Neutrophil (primary cell): Measurements from ENCODE around the gene RAB7A.
A peak's percentile ranks its signal among the peaks of the same experiment; 100 is the strongest.

Experiments
- H3K27ac ChIP-seq: fragments of 200-600 bp; sonication (generic); 2 replicates; pipeline ENCODE4 v1.5.1; 2016; ENCODE audit warnings: mild to moderate bottlenecking, moderate library complexity
- H3K27me3 ChIP-seq: fragments of 200-600 bp; sonication (generic); 2 replicates; pipeline ENCODE4 v1.6.0; 2016; ENCODE audit warnings: mild to moderate bottlenecking
- H3K36me3 ChIP-seq: fragments of 200-600 bp; sonication (generic); 2 replicates; pipeline ENCODE4 v1.5.1; 2017
- H3K4me1 ChIP-seq, 2 experiments: fragments of 200-600 bp in 1 of 2; sonication (generic) in 1 of 2; 1 replicate in 1 of 2; 2 replicates in 1 of 2; pipeline versions ENCODE4 v1.5.1 to v1.6.1; 2013 to 2016; ENCODE audit warnings: low read depth in 1 of 2, low read length in 1 of 2, mild to moderate bottlenecking in 1 of 2, moderate library complexity in 1 of 2; ENCODE audit not compliant: control insufficient read depth in 1 of 2, insufficient read depth in 1 of 2
- H3K4me3 ChIP-seq, 2 experiments: fragments of 200-600 bp in 1 of 2; sonication (generic) in 1 of 2; 1 replicate in 1 of 2; 2 replicates in 1 of 2; pipeline ENCODE4 v1.5.1; 2013 to 2016; ENCODE audit warnings: low read depth in 1 of 2, low read length in 1 of 2, mild to moderate bottlenecking in 1 of 2, moderate library complexity in 1 of 2
- H3K9me3 ChIP-seq: fragments of 200-600 bp; sonication (generic); 2 replicates; pipeline ENCODE4 v1.5.1; 2016
- CTCF ChIP-seq: fragments of 200-600 bp; sonication (generic); IDR thresholded peaks from 2 replicates; pipeline ENCODE4 v1.5.1; 2016; ENCODE audit warnings: antibody characterized with exemption

The RAB7A gene

GRCh38 chr3:128815318-128816064 is 89.5 kb downstream of the RAB7A start:
- Histone ChIP-seq H3K9me3 (no peaks in the 10 kb centered on the region), H3K4me3 (no peak overlapping the region), H3K36me3 (peaks cover 86% of the 10 kb centered on the region), H3K4me1 (peaks cover 28 to 40% of the 10 kb centered on the region in 2 experiments), H3K27ac (peak overlapping the region; percentile 69), H3K27me3 (no peaks in the 10 kb centered on the region)
- no peak for TF ChIP-seq CTCF

- H3K36me3 ChIP-seq, result peaks cover 65% of the 10 kb centered on the region
- no peak for TF ChIP-seq CTCF
Observed at GRCh38 chr3:128818186-128818787, 92.3 kb downstream of the RAB7A start.

GRCh38 chr3:128820252-128820839 is 94.4 kb downstream of the RAB7A start:
- H3K27ac ChIP-seq, result no peak overlapping the region
- no peak for TF ChIP-seq CTCF
- H3K27me3 ChIP-seq, result no peaks in the 10 kb centered on the region
- H3K36me3 ChIP-seq, result peaks cover 61% of the 10 kb centered on the region
- no peak overlapping the region for H3K4me3 ChIP-seq
- no peaks in the 10 kb centered on the region for H3K9me3 ChIP-seq
- no peaks in the 10 kb centered on the region for H3K4me1 ChIP-seq

More at GRCh38 chr3:128818186-128818787, 92.3 kb downstream of the RAB7A start:
- peaks cover 17 to 20% of the 10 kb centered on the region in 2 experiments for H3K4me1 ChIP-seq
- H3K4me3 ChIP-seq, result no peak overlapping the region
- H3K9me3 ChIP-seq, result no peaks in the 10 kb centered on the region
- no peak overlapping the region for H3K27ac ChIP-seq
- no peaks in the 10 kb centered on the region for H3K27me3 ChIP-seq

DNA sequence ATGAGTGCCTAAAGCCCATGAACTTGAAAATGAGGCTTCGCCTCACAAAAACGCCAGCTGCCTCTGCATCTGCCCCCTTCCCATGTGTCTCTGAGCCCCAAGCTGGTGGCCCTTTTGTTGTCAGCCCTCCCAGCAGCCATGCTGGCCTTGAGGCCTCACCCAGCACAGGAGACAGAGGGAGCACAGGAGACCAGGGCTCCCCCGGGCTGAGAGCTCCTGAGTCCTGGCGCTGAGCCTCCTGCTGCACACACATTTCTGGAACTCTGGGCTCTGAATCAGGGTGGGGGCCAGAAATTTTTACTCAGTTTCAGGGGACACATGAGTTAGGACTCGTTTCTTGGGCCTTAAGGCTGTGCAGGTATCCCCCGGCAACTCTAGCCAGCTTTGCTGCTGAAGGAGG is 97.0 kb downstream of the RAB7A start:
- TF ChIP-seq CTCF, result no peak
- peaks cover 39% of the 10 kb centered on the region for H3K36me3 ChIP-seq

GRCh38 chr3:128823631-128824030 is 97.6 kb downstream of the RAB7A start:
- H3K4me3 ChIP-seq, result no peak overlapping the region
- H3K27me3 ChIP-seq, result no peaks in the 10 kb centered on the region
- no peaks in the 10 kb centered on the region for H3K9me3 ChIP-seq
- peaks cover 32% of the 10 kb centered on the region for H3K36me3 ChIP-seq
- no peak overlapping the region for H3K27ac ChIP-seq
- H3K4me1 ChIP-seq, result no peaks in the 10 kb centered on the region
- TF ChIP-seq CTCF, result no peak

More for the DNA sequence above, 97.0 kb downstream of the RAB7A start:
- Histone ChIP-seq H3K4me1 (no peaks in the 10 kb centered on the region), H3K4me3 (no peak overlapping the region), H3K9me3 (no peaks in the 10 kb centered on the region), H3K27ac (no peak overlapping the region), H3K27me3 (no peaks in the 10 kb centered on the region)
